Rectal smooth muscle tissue (tissue), 1 donor: ENCODE results near the gene LDAH.

Experiments
- H3K27ac ChIP-seq: one replicate; pipeline ENCODE4 v1.7.0; 2013; ENCODE audit warnings: low read depth, low read length, inconsistent platforms
- H3K27me3 ChIP-seq: one replicate; pipeline ENCODE4 v1.7.0; 2013; ENCODE audit warnings: low read length; ENCODE audit not compliant: control insufficient read depth, insufficient read depth
- H3K36me3 ChIP-seq: one replicate; pipeline ENCODE4 v1.7.0; 2013; ENCODE audit warnings: low read length; ENCODE audit not compliant: control insufficient read depth, insufficient read depth
- H3K4me1 ChIP-seq: one replicate; pipeline ENCODE4 v1.7.0; 2013; ENCODE audit warnings: low read length; ENCODE audit not compliant: control insufficient read depth, insufficient read depth
- H3K4me3 ChIP-seq: one replicate; pipeline ENCODE4 v1.7.0; 2013; ENCODE audit warnings: low read length
- H3K9ac ChIP-seq: one replicate; pipeline ENCODE4 v1.7.0; 2013; ENCODE audit warnings: low read length

Gene LDAH

DNA sequence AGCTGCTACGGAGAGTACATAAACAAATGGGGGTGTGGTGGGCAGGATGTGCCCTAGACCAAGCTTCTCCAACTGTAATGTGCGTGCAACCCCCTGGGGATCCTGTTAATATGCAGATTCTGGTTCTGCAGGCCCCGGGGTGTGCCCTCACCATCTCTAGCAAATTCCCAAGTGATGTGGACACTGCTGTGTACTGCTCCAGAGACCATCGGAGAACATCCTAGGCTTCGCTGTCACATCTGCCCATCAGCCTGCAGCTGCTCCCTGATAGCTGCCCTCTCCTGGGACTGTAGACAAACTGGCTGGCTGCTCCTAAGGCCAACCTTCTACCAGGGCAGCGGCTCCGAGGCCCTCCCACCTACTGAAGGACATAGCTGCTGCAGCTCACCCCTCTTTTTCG lies 175.2 kb downstream of the LDAH start:
- peaks cover 5% of the 10 kb centered on the region for H3K36me3 ChIP-seq
- H3K9ac ChIP-seq: no peak overlapping the region
- H3K27ac ChIP-seq: peak overlapping the region; percentile 10
- H3K27me3 ChIP-seq: no peaks in the 10 kb centered on the region
- H3K4me3 ChIP-seq: no peak overlapping the region
- peaks cover 27% of the 10 kb centered on the region for H3K4me1 ChIP-seq

DNA sequence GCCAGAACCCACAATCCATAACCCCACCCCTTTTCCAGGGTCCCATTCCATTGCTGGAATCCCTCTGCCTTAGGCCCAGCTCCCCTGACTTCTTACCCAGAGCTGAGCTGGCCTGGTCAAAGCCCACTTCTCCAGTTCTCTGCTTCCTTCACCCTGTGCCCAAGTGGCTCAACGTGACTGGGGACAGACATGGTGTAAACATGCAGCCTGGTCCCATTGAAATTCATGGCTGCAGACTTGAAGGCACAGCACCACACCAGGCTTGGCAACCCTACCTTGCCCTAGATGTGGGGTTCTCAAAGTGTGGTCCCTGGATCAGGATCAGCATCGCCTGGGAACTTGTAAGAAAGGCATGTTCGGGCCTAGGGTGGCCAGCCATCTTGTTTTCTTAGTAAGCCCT lies 175.7 kb downstream of the LDAH start:
- no peak overlapping the region for H3K4me3 ChIP-seq
- peaks cover 27% of the 10 kb centered on the region for H3K4me1 ChIP-seq
- no peaks in the 10 kb centered on the region for H3K27me3 ChIP-seq
- H3K9ac ChIP-seq: no peak overlapping the region
- H3K36me3 ChIP-seq: peaks cover 5% of the 10 kb centered on the region
- no peak overlapping the region for H3K27ac ChIP-seq

DNA sequence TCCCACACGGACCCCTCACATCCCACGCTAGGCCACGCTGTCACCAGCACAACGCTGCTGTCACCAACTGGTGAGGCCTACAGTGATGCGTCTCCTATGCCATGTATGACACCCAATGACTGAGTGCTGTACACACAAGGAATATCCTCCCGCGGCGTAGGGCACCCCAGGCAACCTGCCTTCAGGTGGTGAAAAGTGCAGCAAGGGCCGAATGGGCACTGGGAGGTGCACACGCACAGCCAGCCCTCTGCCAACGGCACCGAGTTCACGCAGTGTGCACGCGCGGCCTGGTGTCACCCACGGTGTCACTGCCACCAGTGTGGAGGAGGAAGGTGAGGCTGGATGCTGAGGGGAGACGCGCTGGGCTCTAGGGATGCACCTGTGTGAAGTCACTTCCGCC lies 176.5 kb downstream of the LDAH start:
- Histone ChIP-seq H3K36me3 (peaks cover 5% of the 10 kb centered on the region), H3K9ac (no peak overlapping the region), H3K4me3 (no peak overlapping the region), H3K27me3 (no peaks in the 10 kb centered on the region), H3K27ac (no peak overlapping the region), H3K4me1 (peaks cover 30% of the 10 kb centered on the region)

DNA sequence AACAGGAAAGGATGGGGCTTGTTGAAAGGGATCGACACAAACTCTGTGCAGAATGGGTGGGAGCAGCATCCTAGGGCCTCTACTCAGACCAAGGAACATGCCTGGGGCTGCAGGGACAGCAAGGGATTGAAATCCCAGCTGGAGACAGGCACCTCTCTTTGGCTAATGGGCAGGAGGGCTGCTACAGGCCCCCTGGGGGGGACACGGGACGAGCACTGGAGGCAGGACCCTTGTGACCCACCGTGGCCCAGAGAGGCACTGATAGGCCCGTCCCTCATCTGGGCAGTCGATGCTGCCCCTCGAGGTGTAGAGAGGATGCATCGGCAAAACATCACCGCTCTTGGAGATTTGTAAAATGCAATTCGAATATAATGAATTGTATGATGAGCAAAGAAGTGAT lies 177.1 kb downstream of the LDAH start:
- H3K27me3 ChIP-seq: no peaks in the 10 kb centered on the region
- no peak overlapping the region for H3K27ac ChIP-seq
- H3K9ac ChIP-seq: no peak overlapping the region
- peaks cover 36% of the 10 kb centered on the region for H3K4me1 ChIP-seq
- no peak overlapping the region for H3K4me3 ChIP-seq
- H3K36me3 ChIP-seq: peaks cover 7% of the 10 kb centered on the region

DNA sequence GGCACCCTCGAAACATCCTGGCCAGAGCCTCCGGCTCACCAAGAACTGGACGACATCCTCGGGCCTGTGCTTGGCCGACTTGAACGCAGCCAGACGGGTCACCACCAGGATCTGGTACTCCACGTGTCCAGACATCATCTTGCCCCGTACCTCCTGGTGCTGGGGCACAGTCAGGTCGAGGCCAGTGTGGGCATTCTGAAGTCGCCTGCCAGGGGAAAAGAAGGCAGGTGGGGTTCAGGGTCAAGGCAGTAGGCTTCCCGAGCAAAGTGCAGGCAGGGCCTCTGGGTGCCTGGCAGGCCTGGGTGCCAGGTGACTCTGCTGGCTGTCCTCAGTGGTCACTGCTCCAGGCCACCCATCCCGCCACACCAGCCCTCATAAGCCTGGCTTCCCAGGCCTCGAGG lies 177.6 kb downstream of the LDAH start:
- no peaks in the 10 kb centered on the region for H3K27me3 ChIP-seq
- peaks cover 11% of the 10 kb centered on the region for H3K36me3 ChIP-seq
- H3K4me1 ChIP-seq: peaks cover 41% of the 10 kb centered on the region
- H3K4me3 ChIP-seq: no peak overlapping the region
- no peak overlapping the region for H3K27ac ChIP-seq
- H3K9ac ChIP-seq: no peak overlapping the region

DNA sequence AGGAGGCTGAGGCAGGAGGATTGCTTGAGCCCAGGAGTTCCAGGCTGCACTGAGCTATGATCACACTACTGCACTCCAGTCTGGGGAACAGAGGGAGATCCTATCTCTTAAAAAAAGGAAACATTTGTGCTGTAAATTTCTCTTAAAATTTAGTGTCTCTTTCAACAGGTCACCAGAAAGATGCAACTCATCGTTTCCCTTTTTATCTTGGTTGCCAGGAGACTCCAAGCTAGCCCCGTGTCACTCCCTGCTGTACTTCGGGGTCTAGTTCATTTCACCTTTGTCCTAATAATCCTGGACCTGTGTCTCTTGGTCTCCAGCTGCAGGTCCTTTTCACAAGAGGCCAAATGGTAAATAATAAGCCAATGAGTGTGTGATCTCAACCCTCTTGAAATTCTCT lies 179.1 kb downstream of the LDAH start:
- H3K27me3 ChIP-seq: no peaks in the 10 kb centered on the region
- H3K27ac ChIP-seq: no peak overlapping the region
- no peak overlapping the region for H3K9ac ChIP-seq
- peaks cover 34% of the 10 kb centered on the region for H3K4me1 ChIP-seq
- peaks cover 11% of the 10 kb centered on the region for H3K36me3 ChIP-seq
- no peak overlapping the region for H3K4me3 ChIP-seq

DNA sequence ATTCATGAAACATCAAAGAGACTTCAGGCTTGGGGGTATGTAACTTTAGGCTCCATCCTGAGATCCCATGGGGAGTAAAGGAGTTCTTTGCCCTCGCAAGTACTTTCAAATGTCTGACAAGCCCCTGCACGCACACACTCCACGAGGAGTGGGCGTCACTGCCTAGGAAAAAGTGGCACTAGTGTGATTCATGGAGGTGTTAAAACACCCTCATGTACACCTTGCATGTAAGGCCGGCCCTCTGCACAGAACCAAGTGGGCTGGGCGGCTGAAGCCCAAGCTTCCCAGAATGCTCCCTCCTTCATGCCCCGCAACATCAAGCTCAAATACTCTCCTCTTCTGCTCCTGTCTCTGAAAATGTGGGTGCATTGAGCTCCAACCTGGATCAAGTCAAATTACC lies 179.8 kb downstream of the LDAH start:
- no peak overlapping the region for H3K4me3 ChIP-seq
- no peak overlapping the region for H3K9ac ChIP-seq
- peaks cover 11% of the 10 kb centered on the region for H3K36me3 ChIP-seq
- H3K27me3 ChIP-seq: no peaks in the 10 kb centered on the region
- H3K4me1 ChIP-seq: peaks cover 33% of the 10 kb centered on the region
- H3K27ac ChIP-seq: peak overlapping the region; percentile 95

DNA sequence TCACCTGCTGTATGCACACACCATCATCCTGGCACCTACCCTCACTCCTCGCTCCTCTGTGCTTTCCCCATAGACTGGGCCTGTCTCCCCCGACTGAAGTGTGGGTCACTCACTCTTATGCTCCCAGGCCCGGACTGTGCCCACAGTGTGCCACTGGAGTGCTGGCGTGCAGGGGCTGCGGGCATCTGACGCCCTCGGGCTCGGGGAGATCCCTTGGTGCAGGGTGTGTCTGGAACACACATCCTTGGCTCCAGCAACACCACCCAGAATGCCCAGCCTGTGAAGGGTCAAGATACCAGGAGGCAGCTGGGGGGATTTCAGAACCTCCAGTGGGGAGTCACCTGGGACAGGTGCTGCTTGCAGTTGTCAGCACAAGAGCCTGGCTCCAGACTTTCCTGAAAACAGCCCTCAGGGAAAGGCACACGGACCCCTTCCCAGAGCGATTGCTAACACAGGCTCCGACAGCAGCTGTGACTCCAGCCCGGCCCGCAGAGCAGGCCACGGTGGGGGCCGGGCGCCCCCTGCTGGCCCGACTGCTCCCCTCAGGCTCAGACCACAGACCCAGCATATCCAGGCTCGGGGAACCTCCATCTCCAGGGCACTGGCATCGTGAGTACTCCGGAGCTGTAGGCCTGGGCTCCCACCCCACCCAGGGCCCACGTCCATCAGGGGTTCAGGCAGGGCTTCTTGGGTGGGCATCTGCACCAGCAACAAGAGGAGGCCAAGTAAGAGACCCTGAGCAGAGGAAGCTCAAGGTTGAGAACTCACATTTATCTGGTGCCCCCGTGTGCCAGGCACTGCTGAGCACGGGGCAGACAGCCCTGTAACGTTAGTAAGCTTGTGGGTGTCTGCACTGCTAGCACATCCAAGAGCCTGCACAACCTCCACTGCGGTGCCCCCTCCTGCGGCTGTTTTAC lies 180.6 kb downstream of the LDAH start:
- peaks cover 11% of the 10 kb centered on the region for H3K36me3 ChIP-seq
- H3K4me1 ChIP-seq: peaks cover 40% of the 10 kb centered on the region
- no peak overlapping the region for H3K4me3 ChIP-seq
- H3K27ac ChIP-seq: peak overlapping the region; percentile 95
- H3K9ac ChIP-seq: peak overlapping the region; percentile 0
- no peaks in the 10 kb centered on the region for H3K27me3 ChIP-seq

DNA sequence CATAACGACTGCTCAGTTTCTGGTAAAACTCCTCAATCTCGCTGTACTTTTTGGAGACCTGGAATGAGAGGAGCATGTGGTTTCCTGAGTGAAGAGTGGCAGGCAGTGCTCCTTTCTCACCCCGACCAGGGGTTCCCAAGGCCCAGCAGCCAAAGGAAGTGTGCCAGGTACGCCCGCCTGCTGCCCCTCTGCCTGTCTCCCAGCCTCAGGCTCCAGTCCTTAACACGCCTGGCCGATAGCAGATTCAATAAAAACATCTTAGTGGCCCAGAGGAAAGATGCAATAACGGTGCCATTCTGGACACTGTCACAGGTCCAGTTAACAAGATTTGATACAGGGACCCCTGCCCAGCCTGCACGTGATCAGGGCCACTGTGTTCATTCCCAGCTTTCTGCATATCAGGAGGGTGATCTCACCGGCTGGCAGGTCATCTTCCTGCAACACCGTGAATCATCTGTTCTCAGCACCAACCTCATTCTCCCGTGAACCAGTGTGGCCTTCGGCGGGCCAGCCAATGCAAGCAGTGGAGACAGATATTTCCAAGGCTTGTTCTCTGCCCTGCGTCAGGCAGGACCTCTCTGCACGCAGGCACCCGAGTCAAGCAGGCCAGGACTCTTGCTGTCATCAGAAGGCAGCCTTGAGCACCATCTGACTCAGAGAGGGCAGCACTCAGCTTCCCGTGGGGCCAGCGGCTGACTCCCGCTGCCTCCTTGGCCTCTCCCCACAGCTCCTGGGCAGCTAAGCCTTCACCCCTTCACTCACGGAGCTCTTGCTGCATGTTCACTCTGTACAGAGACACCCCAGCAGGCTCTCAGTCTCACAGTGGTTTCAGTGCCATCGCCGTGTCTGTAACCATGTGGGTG lies 181.5 kb downstream of the LDAH start:
- Histone ChIP-seq H3K36me3 (peaks cover 12% of the 10 kb centered on the region), H3K4me1 (peaks cover 46% of the 10 kb centered on the region), H3K4me3 (no peak overlapping the region), H3K27me3 (no peaks in the 10 kb centered on the region), H3K9ac (peak overlapping the region; percentile 0), H3K27ac (peak overlapping the region; percentile 95)

DNA sequence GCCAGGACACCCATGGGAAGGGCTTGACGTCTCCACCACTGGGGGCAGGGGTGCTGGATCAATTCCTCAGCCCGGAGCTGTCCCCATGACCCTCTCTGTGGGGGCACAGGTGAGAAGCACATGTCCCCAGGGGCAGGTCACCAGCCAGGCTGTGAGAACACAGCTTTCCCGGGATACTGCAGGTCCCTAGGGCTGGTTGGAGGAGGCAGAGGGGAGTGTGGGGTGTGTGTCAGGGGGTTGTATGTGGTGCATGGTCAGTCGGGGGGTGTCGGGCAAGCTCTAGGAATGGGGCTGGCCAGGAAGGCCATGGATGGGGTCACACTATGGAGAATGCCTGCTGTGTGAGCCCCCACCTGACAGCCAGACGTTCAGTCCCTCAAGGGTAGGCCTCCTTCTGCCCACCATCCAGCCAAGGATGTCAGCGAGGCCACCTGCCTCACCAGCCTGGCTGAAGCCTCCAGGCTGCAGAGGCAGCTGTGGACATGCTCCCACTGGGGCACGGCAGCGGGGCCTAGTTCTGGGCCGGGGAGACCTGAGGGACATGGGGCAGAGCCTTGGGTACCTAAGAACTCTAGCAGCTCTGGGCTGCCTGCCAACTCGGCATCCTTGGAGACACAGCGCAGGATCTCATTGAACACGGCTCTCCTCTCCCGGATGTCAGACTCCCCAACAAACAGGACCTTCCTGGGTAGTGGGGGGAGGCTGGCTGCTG lies 182.3 kb downstream of the LDAH start:
- Histone ChIP-seq H3K9ac (no peak overlapping the region), H3K36me3 (peaks cover 14% of the 10 kb centered on the region), H3K27ac (peak overlapping the region; percentile 95), H3K4me3 (no peak overlapping the region), H3K4me1 (peaks cover 53% of the 10 kb centered on the region), H3K27me3 (no peaks in the 10 kb centered on the region)

DNA sequence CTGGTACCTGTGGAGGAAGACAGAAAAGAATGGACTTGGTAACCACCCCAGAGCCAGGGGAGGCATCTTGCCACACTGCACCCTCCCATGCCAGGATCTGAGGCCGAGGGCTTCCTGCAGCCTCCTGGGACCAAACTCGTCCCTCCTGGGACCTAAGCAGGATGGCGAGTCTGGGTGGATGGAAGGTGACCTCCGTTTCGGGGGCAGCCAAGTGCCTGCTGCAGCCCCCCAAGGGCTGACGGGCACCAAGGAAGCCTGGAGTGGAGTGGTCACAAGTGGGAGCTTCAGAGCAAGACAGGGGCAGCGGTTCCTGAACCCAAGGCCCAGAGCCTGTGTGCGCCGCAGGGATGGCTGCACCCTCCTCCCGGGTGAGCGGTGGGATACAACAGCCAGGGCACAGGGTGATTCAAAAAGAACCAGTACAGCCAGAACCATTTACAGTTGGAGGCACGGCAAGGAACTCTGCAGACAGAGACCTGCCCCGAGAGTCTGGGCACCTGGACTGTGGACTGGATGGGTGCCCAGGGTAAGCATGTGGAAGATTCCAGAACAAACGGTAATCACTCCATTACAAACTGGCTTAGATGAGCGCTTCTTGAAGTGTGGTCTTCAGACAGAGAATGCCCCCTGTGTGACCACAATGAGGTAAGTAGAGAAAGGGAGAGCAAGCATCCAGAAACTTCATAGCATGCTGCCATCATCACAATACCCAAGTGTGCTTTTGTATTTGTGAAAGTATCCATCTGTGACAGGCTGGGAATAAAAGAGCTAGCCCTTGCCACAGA lies 184.1 kb downstream of the LDAH start:
- H3K27me3 ChIP-seq: no peaks in the 10 kb centered on the region
- H3K4me3 ChIP-seq: no peak overlapping the region
- peak overlapping the region; percentile 95 for H3K27ac ChIP-seq
- no peak overlapping the region for H3K9ac ChIP-seq
- H3K4me1 ChIP-seq: peaks cover 70% of the 10 kb centered on the region
- H3K36me3 ChIP-seq: peaks cover 9% of the 10 kb centered on the region
